Measurements from ENCODE around the gene NALF2. TPM values are rescaled to one million over a fixed set of nuclear protein-coding genes. Genes with fewer than 3 reads are reported as not detected.

NALF2 gene
- total RNA-seq, 6 donors from 2014 or later, result 0.06 to 0.37 (median 0.15) TPM; not detected in 3

DNA sequence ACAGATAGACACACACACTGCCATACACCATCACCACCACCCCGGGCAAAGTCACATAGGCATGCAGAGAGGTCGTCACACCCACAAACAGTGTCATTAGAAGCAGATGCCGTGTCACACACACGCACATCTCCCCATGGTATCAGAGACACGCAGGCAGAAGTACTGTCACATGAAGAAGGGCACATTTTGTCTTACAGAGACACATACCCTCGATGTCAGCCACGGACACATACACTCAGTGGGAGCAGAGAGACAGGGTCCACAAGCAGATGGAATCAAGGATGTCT lies 3.3 kb downstream of the NALF2 start:
- DNase-seq, result no peak
- 67 to 77% methylated on average over 6 to 7 of the region's 7 CpGs for WGBS, 2 donors
- Histone ChIP-seq H3K4me1 (peaks cover 0 to 21% (median 3%) of the 10 kb centered on the region in 4 donors), H3K27me3 (peaks cover 0 to 31% (median 1%) of the 10 kb centered on the region in 4 donors), H3K4me3 (no peak overlapping the region), H3K27ac (no peak overlapping the region), H3K36me3 (no peaks in the 10 kb centered on the region), H3K9me3 (no peaks in the 10 kb centered on the region)
- TF ChIP-seq POLR2A (IDR thresholded peaks at IDR 0.05), result no peak
- no peak for TF ChIP-seq EP300 (IDR thresholded peaks at IDR 0.05)
- no peak for TF ChIP-seq POLR2AphosphoS5 (IDR thresholded peaks at IDR 0.05)
- TF ChIP-seq, protein P1, sequence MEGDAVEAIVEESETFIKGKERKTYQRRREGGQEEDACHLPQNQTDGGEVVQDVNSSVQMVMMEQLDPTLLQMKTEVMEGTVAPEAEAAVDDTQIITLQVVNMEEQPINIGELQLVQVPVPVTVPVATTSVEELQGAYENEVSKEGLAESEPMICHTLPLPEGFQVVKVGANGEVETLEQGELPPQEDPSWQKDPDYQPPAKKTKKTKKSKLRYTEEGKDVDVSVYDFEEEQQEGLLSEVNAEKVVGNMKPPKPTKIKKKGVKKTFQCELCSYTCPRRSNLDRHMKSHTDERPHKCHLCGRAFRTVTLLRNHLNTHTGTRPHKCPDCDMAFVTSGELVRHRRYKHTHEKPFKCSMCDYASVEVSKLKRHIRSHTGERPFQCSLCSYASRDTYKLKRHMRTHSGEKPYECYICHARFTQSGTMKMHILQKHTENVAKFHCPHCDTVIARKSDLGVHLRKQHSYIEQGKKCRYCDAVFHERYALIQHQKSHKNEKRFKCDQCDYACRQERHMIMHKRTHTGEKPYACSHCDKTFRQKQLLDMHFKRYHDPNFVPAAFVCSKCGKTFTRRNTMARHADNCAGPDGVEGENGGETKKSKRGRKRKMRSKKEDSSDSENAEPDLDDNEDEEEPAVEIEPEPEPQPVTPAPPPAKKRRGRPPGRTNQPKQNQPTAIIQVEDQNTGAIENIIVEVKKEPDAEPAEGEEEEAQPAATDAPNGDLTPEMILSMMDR (IDR thresholded peaks at IDR 0.05), result no peak
- no peak for ATAC-seq (ENCODE audit: low FRiP score in 2 of 2)

- Histone ChIP-seq H3K27ac (no peak overlapping the region), H3K4me1 (peaks cover 0 to 21% (median 3%) of the 10 kb centered on the region in 4 donors), H3K27me3 (peaks cover 0 to 31% (median 1%) of the 10 kb centered on the region in 4 donors), H3K9me3 (no peaks in the 10 kb centered on the region), H3K4me3 (no peak overlapping the region), H3K36me3 (no peaks in the 10 kb centered on the region)
- TF ChIP-seq POLR2AphosphoS5 (IDR thresholded peaks at IDR 0.05), result no peak
- TF ChIP-seq, protein P1 (IDR thresholded peaks at IDR 0.05), result no peak
- TF ChIP-seq POLR2A (IDR thresholded peaks at IDR 0.05), result no peak
- TF ChIP-seq EP300 (IDR thresholded peaks at IDR 0.05), result no peak
- 69 to 83% methylated on average over 1 to 5 of the region's 5 CpGs for WGBS, 2 donors
- no peak for ATAC-seq (ENCODE audit: low FRiP score in 2 of 2)
- DNase-seq, result no peak
These were observed 4.5 kb downstream of the NALF2 start for GRCh38 chrX:69508610-69509009.

DNA sequence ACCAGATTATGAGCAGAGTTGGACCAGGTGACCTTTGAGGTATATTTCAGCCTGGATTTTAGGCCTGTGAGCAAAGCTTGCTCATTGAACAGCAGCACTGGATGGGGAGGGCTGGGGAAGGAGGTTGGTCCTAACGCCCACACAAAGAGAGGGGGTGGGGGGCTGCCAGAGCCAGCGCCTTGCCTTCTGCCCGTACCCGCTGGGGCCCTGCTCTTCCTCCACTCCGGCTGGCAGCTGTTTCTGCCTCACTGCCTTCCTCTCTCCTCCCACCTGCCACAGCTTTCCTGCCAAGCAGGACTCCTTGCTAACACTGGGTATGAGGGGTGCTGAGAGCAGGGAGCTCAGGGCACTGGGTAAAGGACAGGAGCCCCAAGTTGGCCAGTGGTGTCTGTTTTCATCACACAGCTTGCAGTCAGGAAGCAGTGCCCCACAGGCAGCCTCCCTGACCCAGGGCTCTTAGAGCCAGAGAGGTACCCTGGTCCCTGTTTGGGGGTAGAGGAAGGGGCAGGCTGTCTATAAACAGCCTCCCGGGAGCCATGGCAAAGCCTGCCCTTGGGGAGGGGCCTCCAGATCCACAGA lies 6.1 kb downstream of the NALF2 start:
- DNase-seq (no peak), ATAC-seq (ENCODE audit: low FRiP score in 2 of 2) (no peak)
- Histone ChIP-seq H3K36me3 (no peaks in the 10 kb centered on the region), H3K27ac (no peak overlapping the region), H3K9me3 (no peaks in the 10 kb centered on the region), H3K27me3 (peaks cover 0 to 22% (median 1%) of the 10 kb centered on the region in 4 donors), H3K4me3 (no peak overlapping the region), H3K4me1 (peaks cover 0 to 9% (median under 1%) of the 10 kb centered on the region in 4 donors)
- WGBS, 2 donors, result 51 to 57% methylated on average over 5 to 6 of the region's 6 CpGs
- TF ChIP-seq POLR2AphosphoS5 (IDR thresholded peaks at IDR 0.05) (no peak), POLR2A (IDR thresholded peaks at IDR 0.05) (no peak), EP300 (IDR thresholded peaks at IDR 0.05) (no peak)
- TF ChIP-seq, protein P1 (IDR thresholded peaks at IDR 0.05), result no peak

- Histone ChIP-seq H3K27me3 (peaks cover 0 to 15% (median 1%) of the 10 kb centered on the region in 4 donors), H3K27ac (no peak overlapping the region), H3K4me3 (no peak overlapping the region), H3K9me3 (no peaks in the 10 kb centered on the region), H3K4me1 (peaks cover 0 to under 1% (median 0%) of the 10 kb centered on the region in 4 donors), H3K36me3 (no peaks in the 10 kb centered on the region)
- ATAC-seq (ENCODE audit: low FRiP score in 2 of 2) (no peak), DNase-seq (no peak)
- WGBS, 2 donors, result 70 to 71% methylated on average over 3 of the region's 3 CpGs
- TF ChIP-seq POLR2A (IDR thresholded peaks at IDR 0.05), result no peak
- TF ChIP-seq, protein P1 (IDR thresholded peaks at IDR 0.05), result no peak
- TF ChIP-seq EP300 (IDR thresholded peaks at IDR 0.05), result no peak
- no peak for TF ChIP-seq POLR2AphosphoS5 (IDR thresholded peaks at IDR 0.05)
These were observed 6.9 kb downstream of the NALF2 start for GRCh38 chrX:69510914-69511513.

DNA sequence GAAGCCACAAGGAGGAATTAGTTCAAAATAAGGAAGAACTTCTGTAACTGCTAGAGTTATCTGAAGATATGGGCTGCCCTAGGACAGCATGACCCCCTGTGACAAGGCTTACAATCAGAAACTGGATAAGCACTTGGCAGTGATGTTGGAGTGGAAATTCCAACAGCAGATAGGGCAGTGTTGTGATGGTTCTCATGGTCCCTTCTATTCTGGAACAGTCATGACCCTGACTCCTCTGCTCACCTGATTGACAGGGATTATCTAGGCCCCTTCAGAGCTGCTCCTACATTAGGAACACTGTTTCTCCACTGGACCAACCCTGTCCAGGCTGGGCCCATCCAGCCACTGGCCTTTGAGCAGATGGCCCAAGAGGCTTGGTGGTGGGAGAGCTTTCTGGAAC lies 17.9 kb downstream of the NALF2 start:
- no peak for TF ChIP-seq EP300 (IDR thresholded peaks at IDR 0.05)
- TF ChIP-seq POLR2A (IDR thresholded peaks at IDR 0.05), result no peak
- TF ChIP-seq, protein P1 (IDR thresholded peaks at IDR 0.05), result no peak
- TF ChIP-seq POLR2AphosphoS5 (IDR thresholded peaks at IDR 0.05), result no peak
- H3K9me3 ChIP-seq, result no peaks in the 10 kb centered on the region
- H3K4me3 ChIP-seq, result no peak overlapping the region
- H3K27me3 ChIP-seq, result no peaks in the 10 kb centered on the region
- H3K36me3 ChIP-seq, result no peaks in the 10 kb centered on the region
- no peaks in the 10 kb centered on the region for H3K4me1 ChIP-seq
- DNase-seq, result no peak
- no peak overlapping the region for H3K27ac ChIP-seq
- ATAC-seq (ENCODE audit: low FRiP score in 2 of 2), result no peak
